NCI-H526 (cell line): ENCODE measurements around the gene TEDDM1.
"Not testable (repeated sequence)": the region's sequence is repeated elsewhere in the genome, so short reads cannot be mapped to it uniquely, and the experiment has no call there.

Source experiments
- DNase-seq, 2 experiments: peaks; one replicate each; lab custom pipeline; 2025; lab: John Stamatoyannopoulos, UW

TEDDM1 gene

GRCh38 chr1:182400567-182400966, at the start of gene TEDDM1:
TSS of gene TEDDM1 (minus strand) at chr1:182400667. CDS start at chr1:182400485, 182 bp downstream.
- DNase-seq: no peak

GRCh38 chr1:182450087-182450486, 49.6 kb upstream of the TEDDM1 start, which contains the start of gene RGSL1:
TSS of gene RGSL1 (plus strand) at chr1:182450146. CDS start at chr1:182450166, 20 bp downstream.
- DNase-seq: no peak

GRCh38 chr1:182447660-182448059, 47.2 kb upstream of the TEDDM1 start:
- no peak for DNase-seq

- DNase-seq: not testable (repeated sequence)
These were observed 46.7 kb upstream of the TEDDM1 start for GRCh38 chr1:182447124-182447523.

- DNase-seq: peak; percentile 81 to 86
These were observed 45.7 kb upstream of the TEDDM1 start for GRCh38 chr1:182446033-182446669.

- peak in 1 of 2 experiments; percentile 21 for DNase-seq
These were observed 44.0 kb upstream of the TEDDM1 start for GRCh38 chr1:182444497-182444896.

- DNase-seq: no peak
These were observed 41.9 kb upstream of the TEDDM1 start for GRCh38 chr1:182442333-182442732.

- DNase-seq: no peak
These were observed 41.3 kb upstream of the TEDDM1 start for GRCh38 chr1:182441719-182442118.

GRCh38 chr1:182438326-182438725, 37.9 kb upstream of the TEDDM1 start:
- no peak for DNase-seq

- no peak for DNase-seq
These were observed 33.1 kb upstream of the TEDDM1 start for GRCh38 chr1:182433580-182433979.

- DNase-seq: no peak
These were observed 30.8 kb upstream of the TEDDM1 start for GRCh38 chr1:182431278-182431677.

GRCh38 chr1:182430263-182431068, 30.0 kb upstream of the TEDDM1 start:
- DNase-seq: no peak

- DNase-seq: no peak
These were observed 27.6 kb upstream of the TEDDM1 start for GRCh38 chr1:182428043-182428442.

- no peak for DNase-seq
These were observed 26.3 kb upstream of the TEDDM1 start for GRCh38 chr1:182426442-182427430.

GRCh38 chr1:182415789-182416188, 15.3 kb upstream of the TEDDM1 start:
- DNase-seq: no peak

GRCh38 chr1:182413969-182414368, 13.5 kb upstream of the TEDDM1 start:
- DNase-seq: no peak

GRCh38 chr1:182413486-182413885, 13.0 kb upstream of the TEDDM1 start:
- no peak for DNase-seq

- no peak for DNase-seq
These were observed 10.3 kb upstream of the TEDDM1 start for GRCh38 chr1:182410620-182411273.

- DNase-seq: no peak
These were observed 9.7 kb upstream of the TEDDM1 start for GRCh38 chr1:182410138-182410537.

GRCh38 chr1:182408435-182409075, 8.1 kb upstream of the TEDDM1 start:
- no peak for DNase-seq

GRCh38 chr1:182407724-182408123, 7.3 kb upstream of the TEDDM1 start:
- no peak for DNase-seq
